ENCODE measurements around the gene TSC2. TPM values are rescaled to one million over a fixed set of nuclear protein-coding genes. Genes with fewer than 3 reads are reported as not detected.

The TSC2 gene
- total RNA-seq, 1 donor from 2014 or later = 241 TPM

- no peak for TF ChIP-seq CTCF (IDR thresholded peaks at IDR 0.05; ENCODE audit: unreplicated experiment)
- peaks cover 1% of the 10 kb centered on the region for H3K36me3 Mint-ChIP-seq (ENCODE audit: insufficient read depth)
- DNase-seq (ENCODE audit: low spot score, unreplicated experiment) = no peak
- peaks cover 5% of the 10 kb centered on the region for H3K4me1 Mint-ChIP-seq (ENCODE audit: low read depth)
- H3K9me3 Mint-ChIP-seq (ENCODE audit: low read depth) = no peaks in the 10 kb centered on the region
- no peak overlapping the region for H3K4me3 Mint-ChIP-seq (ENCODE audit: low read depth)
- no peaks in the 10 kb centered on the region for H3K27me3 Mint-ChIP-seq
- no peak overlapping the region for H3K27ac Mint-ChIP-seq
Observed at GRCh38 chr16:2040787-2041522, 6.8 kb upstream of the TSC2 start.

- no peak for TF ChIP-seq CTCF (IDR thresholded peaks at IDR 0.05; ENCODE audit: unreplicated experiment)
- Mint-ChIP-seq H3K9me3 (ENCODE audit: low read depth) (no peaks in the 10 kb centered on the region), H3K4me1 (ENCODE audit: low read depth) (peaks cover 10% of the 10 kb centered on the region), H3K27me3 (no peaks in the 10 kb centered on the region), H3K4me3 (ENCODE audit: low read depth) (no peak overlapping the region), H3K36me3 (ENCODE audit: insufficient read depth) (peaks cover 1% of the 10 kb centered on the region), H3K27ac (no peak overlapping the region)
- DNase-seq (ENCODE audit: low spot score, unreplicated experiment) = no peak
Observed at GRCh38 chr16:2042171-2042985, 5.4 kb upstream of the TSC2 start.

GRCh38 chr16:2042986-2043666 lies 4.7 kb upstream of the TSC2 start:
- DNase-seq (ENCODE audit: low spot score, unreplicated experiment) = no peak
- Mint-ChIP-seq H3K27me3 (no peaks in the 10 kb centered on the region), H3K27ac (no peak overlapping the region), H3K4me1 (ENCODE audit: low read depth) (peaks cover 10% of the 10 kb centered on the region), H3K36me3 (ENCODE audit: insufficient read depth) (peaks cover 1% of the 10 kb centered on the region), H3K9me3 (ENCODE audit: low read depth) (no peaks in the 10 kb centered on the region), H3K4me3 (ENCODE audit: low read depth) (no peak overlapping the region)
- TF ChIP-seq CTCF (IDR thresholded peaks at IDR 0.05; ENCODE audit: unreplicated experiment) = no peak

- H3K36me3 Mint-ChIP-seq (ENCODE audit: insufficient read depth) = peaks cover 1% of the 10 kb centered on the region
- TF ChIP-seq CTCF (IDR thresholded peaks at IDR 0.05; ENCODE audit: unreplicated experiment) = no peak
- H3K4me3 Mint-ChIP-seq (ENCODE audit: low read depth) = no peak overlapping the region
- H3K4me1 Mint-ChIP-seq (ENCODE audit: low read depth) = peaks cover 16% of the 10 kb centered on the region
- no peaks in the 10 kb centered on the region for H3K9me3 Mint-ChIP-seq (ENCODE audit: low read depth)
- no peak overlapping the region for H3K27ac Mint-ChIP-seq
- H3K27me3 Mint-ChIP-seq = no peaks in the 10 kb centered on the region
- no peak for DNase-seq (ENCODE audit: low spot score, unreplicated experiment)
Observed at GRCh38 chr16:2043667-2044451, 3.9 kb upstream of the TSC2 start.
